HL-60/S4 treated with retinoic acid at 250 ng/mL for 4 days and 3 days (cell line): Measurements from ENCODE around the gene SUSD4.

Source experiments
- in situ Hi-C: fragments of 300-500 bp; cut with MboI; formaldehyde crosslinking; loops from 2 replicates; pipeline ENCODE4 v1.7.0; 2022; ENCODE audit warnings: low sequenced_read_pairs

SUSD4 gene

GRCh38 chr1:223358826-223359225 is 5.2 kb downstream of the SUSD4 start:
- in situ Hi-C loops: no loop called here

GRCh38 chr1:223355699-223356098 is 8.3 kb downstream of the SUSD4 start:
- in situ Hi-C loops: no loop called here

DNA sequence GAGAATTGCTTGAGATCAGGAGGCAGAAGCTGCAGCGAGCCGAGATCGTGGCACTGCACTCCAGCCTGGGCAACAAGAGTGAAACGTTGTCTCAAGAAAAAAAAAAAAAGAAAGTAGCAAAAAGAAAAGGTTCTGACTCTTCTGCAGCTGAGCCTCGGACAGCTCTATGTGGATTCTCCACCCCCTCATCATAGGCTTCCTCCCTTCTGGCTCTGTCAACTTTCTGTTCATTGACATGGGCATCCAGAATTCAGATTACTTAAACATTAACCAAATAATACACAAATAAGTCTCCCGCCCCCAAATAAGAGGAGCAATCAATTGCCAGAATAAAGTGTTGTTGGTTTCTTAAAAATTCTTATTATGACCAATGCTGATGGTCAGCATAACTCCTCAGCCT is 10.0 kb downstream of the SUSD4 start:
- in situ Hi-C loops: no loop called here

GRCh38 chr1:223352944-223353343 is 11.0 kb downstream of the SUSD4 start:
- in situ Hi-C loops: no loop called here

DNA sequence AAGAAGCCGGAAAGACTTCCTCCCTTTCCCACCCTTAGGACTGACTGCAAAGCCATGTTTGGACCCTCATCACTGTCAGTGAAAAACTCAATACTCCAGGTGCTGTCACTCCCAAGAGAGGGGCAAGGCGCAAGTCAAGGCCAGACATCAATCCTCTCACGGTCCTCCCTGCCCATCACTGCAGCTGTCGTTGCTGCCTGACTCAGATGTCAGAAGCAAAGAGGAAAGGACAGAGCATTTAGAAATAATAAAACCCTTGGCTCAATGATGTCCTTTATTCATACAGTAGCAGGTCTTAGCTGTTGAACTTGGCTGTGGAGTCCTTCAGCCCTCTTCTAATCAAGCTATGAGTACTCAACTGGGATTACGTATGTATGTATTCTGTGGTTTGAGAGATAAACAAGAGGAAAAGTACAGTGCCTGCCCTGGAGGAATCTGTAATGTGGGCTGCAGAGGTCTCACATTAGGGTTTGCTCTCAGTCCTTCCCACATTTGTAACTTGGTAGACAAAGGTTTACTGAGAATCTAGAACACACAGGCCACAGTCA is 13.5 kb downstream of the SUSD4 start:
- in situ Hi-C loops: no loop called here

GRCh38 chr1:223349241-223349640 is 14.7 kb downstream of the SUSD4 start:
- in situ Hi-C loops: no loop called here

GRCh38 chr1:223348439-223348838 is 15.5 kb downstream of the SUSD4 start:
- in situ Hi-C loops: no loop called here

GRCh38 chr1:223347583-223347982 is 16.4 kb downstream of the SUSD4 start:
- in situ Hi-C loops: no loop called here

- in situ Hi-C loops: no loop called here
Measured at GRCh38 chr1:223346311-223346710, 17.7 kb downstream of the SUSD4 start.

GRCh38 chr1:223345720-223346119 is 18.3 kb downstream of the SUSD4 start:
- in situ Hi-C loops: no loop called here

GRCh38 chr1:223344491-223344890 is 19.5 kb downstream of the SUSD4 start:
- in situ Hi-C loops: no loop called here

- in situ Hi-C loops: no loop called here
Measured at GRCh38 chr1:223343692-223344091, 20.3 kb downstream of the SUSD4 start.

DNA sequence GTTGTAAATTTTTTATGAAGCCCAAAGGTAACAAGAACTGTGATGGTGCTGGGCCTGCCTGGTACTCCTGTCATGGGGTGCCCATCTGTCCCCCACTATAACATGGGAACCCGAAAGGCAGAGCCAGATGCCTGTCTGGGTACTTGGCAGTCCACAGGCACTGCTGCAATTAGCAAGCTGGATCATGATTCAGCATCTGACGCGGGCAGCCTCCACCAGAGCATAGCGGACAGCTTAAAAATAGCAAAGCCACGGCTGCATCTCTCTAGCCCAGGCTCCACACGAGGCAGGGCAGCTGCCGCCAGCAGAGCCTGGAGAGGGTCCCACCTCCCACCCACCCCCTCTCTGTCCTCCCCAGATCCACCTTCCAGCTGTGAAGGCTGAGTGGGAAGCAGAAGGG is 22.9 kb downstream of the SUSD4 start:
- in situ Hi-C loops: no loop called here

DNA sequence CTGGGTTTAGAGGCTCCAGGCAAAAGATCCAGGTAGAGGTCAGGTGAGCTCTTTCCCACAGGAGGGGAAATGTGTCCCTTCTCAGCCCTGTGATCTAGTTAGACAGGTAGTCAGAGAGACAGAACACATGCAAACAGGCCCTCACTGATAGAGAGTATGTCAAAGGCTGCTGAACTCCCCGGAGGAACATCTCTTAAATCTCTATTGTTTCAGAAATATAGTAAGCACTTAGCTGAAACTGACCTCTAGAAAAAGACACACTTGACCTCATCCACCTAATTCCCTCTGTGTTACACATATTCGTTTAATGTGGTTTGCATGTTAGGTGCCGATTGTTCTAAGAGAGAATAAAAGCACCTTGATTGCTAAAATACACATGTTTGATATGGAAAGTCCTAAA is 23.3 kb downstream of the SUSD4 start:
- in situ Hi-C loops: no loop called here

DNA sequence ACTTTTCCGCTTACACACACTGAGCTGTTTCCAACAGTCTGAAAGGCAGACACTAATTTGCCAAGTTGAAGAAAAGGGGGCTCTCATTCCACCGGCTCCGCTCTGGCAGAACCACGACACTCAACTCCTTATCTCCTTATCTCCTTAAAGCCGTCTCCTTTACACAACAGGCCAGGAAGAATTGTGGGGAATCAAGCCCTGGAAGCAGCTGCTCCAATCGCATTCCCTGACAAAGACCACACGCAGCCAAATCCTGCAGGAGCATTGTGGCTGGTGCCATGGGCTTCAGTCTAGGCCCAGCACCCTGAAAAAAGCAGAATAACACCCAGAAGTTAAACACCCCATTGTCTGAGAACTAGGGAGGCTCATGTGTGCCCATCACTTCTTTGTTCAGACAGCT is 24.1 kb downstream of the SUSD4 start:
- in situ Hi-C loops: no loop called here

GRCh38 chr1:223338811-223339746 is 24.9 kb downstream of the SUSD4 start:
- in situ Hi-C loops: no loop called here

- in situ Hi-C loops: no loop called here
Measured at GRCh38 chr1:223337174-223337869, 26.7 kb downstream of the SUSD4 start.

DNA sequence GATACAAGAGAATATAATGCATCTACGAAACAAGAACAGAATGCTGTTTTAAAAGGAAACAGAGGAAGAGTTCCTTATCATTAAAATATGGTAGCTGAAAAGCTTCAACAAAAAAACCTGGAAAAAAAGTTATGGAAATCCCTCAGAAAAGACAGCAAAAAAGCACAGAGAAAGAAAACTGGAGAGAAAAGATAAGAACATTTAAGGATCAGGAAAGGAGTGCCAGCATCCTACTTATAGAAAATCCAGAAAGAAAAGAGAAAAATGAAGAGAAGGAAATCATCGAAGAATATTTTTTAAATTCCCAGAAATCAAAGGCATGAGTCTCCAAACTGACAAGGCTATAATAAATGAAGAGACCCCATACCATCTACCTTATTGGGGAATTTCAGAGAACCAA is 29.8 kb downstream of the SUSD4 start:
- in situ Hi-C loops: no loop called here

DNA sequence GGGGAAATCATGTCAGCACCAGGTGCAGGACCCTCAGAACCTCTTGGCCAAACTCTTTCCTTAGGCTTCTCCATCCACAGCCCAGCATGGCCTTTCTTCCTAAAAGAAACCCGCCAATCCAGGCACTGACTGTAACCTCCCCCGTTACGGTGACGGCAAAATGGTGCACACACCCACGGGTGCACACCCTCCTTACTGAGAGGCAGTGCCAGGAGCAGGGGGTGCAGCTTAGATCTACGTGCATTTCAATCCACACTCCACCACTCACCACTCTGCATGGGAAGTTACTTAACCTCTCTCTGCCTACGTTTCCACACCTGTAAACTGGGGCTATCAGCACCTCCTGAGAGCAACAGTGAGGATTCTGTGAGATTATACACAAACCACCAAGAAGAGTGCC is 31.0 kb downstream of the SUSD4 start:
- in situ Hi-C loops: no loop called here

DNA sequence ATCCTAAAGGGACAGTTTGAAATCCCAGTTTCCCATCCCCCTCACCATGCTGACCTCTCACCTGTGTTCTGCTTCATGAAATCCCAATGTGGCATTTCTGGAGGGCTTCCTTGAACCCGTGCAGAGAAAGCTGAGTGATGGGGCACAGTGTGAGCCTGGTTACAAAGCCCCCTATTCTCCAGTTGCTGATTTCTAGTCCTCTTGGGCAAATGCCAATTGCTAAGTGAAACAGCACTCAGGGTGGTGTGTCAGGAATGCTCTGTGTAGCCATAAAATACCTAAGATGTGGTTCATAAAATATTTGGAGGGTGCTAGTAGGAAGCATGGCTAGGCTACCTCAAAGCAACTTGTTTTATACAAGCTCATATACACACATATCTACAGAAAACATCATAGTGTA is 32.0 kb downstream of the SUSD4 start:
- in situ Hi-C loops: no loop called here

DNA sequence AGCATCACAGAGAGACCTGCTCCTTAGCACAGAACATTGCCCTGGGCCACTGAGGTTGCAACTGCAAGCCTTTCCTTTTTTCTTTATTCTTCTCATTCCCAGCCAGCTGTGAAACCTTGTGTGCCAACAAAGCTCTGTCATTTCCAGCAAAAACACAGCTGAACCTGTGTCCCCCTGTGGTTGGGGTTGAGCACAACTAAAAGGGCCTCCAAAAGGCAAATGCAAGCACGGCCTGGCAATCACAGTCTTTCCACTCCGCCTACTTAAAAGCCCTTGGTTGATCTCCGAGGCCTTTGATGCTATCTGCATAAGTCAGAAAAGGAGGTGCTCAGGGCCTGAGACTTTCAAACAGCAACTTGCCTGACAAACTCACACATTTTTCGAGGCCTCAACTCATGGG is 32.7 kb downstream of the SUSD4 start:
- in situ Hi-C loops: no loop called here

GRCh38 chr1:223330466-223330865 is 33.5 kb downstream of the SUSD4 start:
- in situ Hi-C loops: no loop called here
